Measurements from ENCODE around the gene EPB41L5.
A peak's percentile ranks its signal among the peaks of the same experiment; 100 is the strongest.
"Not testable (repeated sequence)": the region's sequence is repeated elsewhere in the genome, so short reads cannot be mapped to it uniquely, and the experiment has no call there.

The EPB41L5 gene
- long read RNA-seq, donor 1, full-length matches to known transcripts = 3 of 3 reads
- long read RNA-seq, donor 1, partial matches to known transcripts = 0 of 3 reads
- long read RNA-seq, donor 1, other reads (novel, unspliced or antisense) = 0 of 3 reads
- long read RNA-seq, donor 2, partial matches to known transcripts = 6 of 6 reads
- long read RNA-seq, donor 2, other reads (novel, unspliced or antisense) = 0 of 6 reads
- long read RNA-seq, donor 3, partial matches to known transcripts = 12 of 12 reads
- long read RNA-seq, donor 3, other reads (novel, unspliced or antisense) = 0 of 12 reads
- long read RNA-seq, donor 4, full-length matches to known transcripts = 9 of 112 reads
- long read RNA-seq, donor 4, partial matches to known transcripts = 103 of 112 reads
- long read RNA-seq, donor 4, other reads (novel, unspliced or antisense) = 0 of 112 reads
- long read RNA-seq, donor 5, partial matches to known transcripts = 9 of 9 reads
- long read RNA-seq, donor 5, other reads (novel, unspliced or antisense) = 0 of 9 reads
- long read RNA-seq, donor 6, full-length matches to known transcripts = 4 of 18 reads
- long read RNA-seq, donor 6, partial matches to known transcripts = 14 of 18 reads
- long read RNA-seq, donor 6, other reads (novel, unspliced or antisense) = 0 of 18 reads
- long read RNA-seq, donor 7, partial matches to known transcripts = 26 of 27 reads
- long read RNA-seq, donor 7, other reads (novel, unspliced or antisense) = 0 of 27 reads
- long read RNA-seq, donor 8, full-length matches to known transcripts = 4 of 12 reads
- long read RNA-seq, donor 8, partial matches to known transcripts = 8 of 12 reads
- long read RNA-seq, donor 8, other reads (novel, unspliced or antisense) = 0 of 12 reads

GRCh38 chr2:120012771-120013596, at the start of gene EPB41L5:
Gene EPB41L5, plus strand, starts transcription at chr2:120013077. Its CDS starts 6,008 bp downstream, at chr2:120019085.
- DNase-seq = peak; percentile 98

- DNase-seq = no peak
Measured at GRCh38 chr2:119981896-119982295, 31.0 kb upstream of the EPB41L5 start.

- no peak for DNase-seq
Measured at GRCh38 chr2:119982506-119982905, 30.4 kb upstream of the EPB41L5 start.

GRCh38 chr2:119983108-119983507, 29.8 kb upstream of the EPB41L5 start:
- no peak for DNase-seq

GRCh38 chr2:119996148-119996547, 16.7 kb upstream of the EPB41L5 start:
- no peak for DNase-seq

GRCh38 chr2:119996896-119997891, 15.7 kb upstream of the EPB41L5 start:
- DNase-seq = not testable (repeated sequence)

- DNase-seq = no peak
Measured at GRCh38 chr2:120001471-120001870, 11.4 kb upstream of the EPB41L5 start.

GRCh38 chr2:120004254-120004653, 8.6 kb upstream of the EPB41L5 start:
- no peak for DNase-seq

- DNase-seq = no peak
Measured at GRCh38 chr2:120005834-120006521, 6.9 kb upstream of the EPB41L5 start.

GRCh38 chr2:120007851-120008250, 5.0 kb upstream of the EPB41L5 start:
- DNase-seq = no peak

- no peak for DNase-seq
Measured at GRCh38 chr2:120012363-120012762, 514 bp upstream of the EPB41L5 start.

GRCh38 chr2:120013597-120014223, 833 bp downstream of the EPB41L5 start:
- peak; percentile 18 for DNase-seq

GRCh38 chr2:120014226-120014980, 1.5 kb downstream of the EPB41L5 start:
- peak; percentile 48 for DNase-seq

GRCh38 chr2:120016800-120017199, 3.9 kb downstream of the EPB41L5 start:
- DNase-seq = no peak

- no peak for DNase-seq
Measured at GRCh38 chr2:120017201-120017600, 4.3 kb downstream of the EPB41L5 start.

- no peak for DNase-seq
Measured at GRCh38 chr2:120018549-120018948, 5.7 kb downstream of the EPB41L5 start.

GRCh38 chr2:120020554-120020953, 7.7 kb downstream of the EPB41L5 start:
- no peak for DNase-seq

GRCh38 chr2:120022505-120022904, 9.6 kb downstream of the EPB41L5 start:
- DNase-seq = not testable (repeated sequence)

GRCh38 chr2:120026890-120027289, 14.0 kb downstream of the EPB41L5 start:
- DNase-seq = no peak

Data from right kidney (tissue), 9 donors.